ENCODE measurements around the gene SRM.
"Not testable (repeated sequence)": the region's sequence is repeated elsewhere in the genome, so short reads cannot be mapped to it uniquely, and the experiment has no call there.

Gene SRM

DNA sequence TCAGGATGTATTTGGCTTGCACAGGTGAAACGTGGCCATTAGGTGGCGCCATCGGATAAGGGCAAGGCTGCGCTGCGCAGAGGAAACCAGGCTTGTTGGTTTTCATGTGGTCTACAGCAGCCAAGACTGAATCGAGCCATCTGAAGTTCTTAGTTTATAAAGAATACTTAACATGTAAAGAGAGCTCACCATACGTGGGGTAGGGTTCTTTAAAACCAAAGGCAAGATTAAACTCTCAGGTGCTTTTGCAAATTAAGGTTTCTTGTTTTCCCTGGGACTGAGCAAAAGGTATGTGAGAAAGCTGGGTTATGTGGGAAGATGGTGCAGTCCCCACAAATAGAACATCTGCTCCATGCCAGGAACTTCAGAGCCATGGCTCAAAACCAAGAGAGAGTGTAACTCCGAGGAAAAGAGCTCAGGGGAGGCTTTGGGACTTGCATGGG is 22.1 kb downstream of the SRM start:
- Histone ChIP-seq H3K9me3 (ENCODE audit: control insufficient read depth in 2 of 2, low read length in 2 of 2) (no peaks in the 10 kb centered on the region), H3K36me3 (ENCODE audit: control insufficient read depth in 2 of 2, insufficient read depth in 2 of 2, low read length in 2 of 2) (no peaks in the 10 kb centered on the region), H3K4me3 (ENCODE audit: low read length in 2 of 2) (no peak overlapping the region), H3K27ac (ENCODE audit: low read depth in 2 of 2, low read length in 2 of 2) (no peak overlapping the region), H3K9ac (ENCODE audit: low read depth in 1 of 2, low read length in 2 of 2) (no peak overlapping the region), H3K4me1 (ENCODE audit: control insufficient read depth in 2 of 2, insufficient read depth in 2 of 2, low read length in 2 of 2) (no peaks in the 10 kb centered on the region), H3K27me3 (ENCODE audit: control insufficient read depth in 2 of 2, insufficient read depth in 2 of 2, low read length in 2 of 2) (no peaks in the 10 kb centered on the region)

DNA sequence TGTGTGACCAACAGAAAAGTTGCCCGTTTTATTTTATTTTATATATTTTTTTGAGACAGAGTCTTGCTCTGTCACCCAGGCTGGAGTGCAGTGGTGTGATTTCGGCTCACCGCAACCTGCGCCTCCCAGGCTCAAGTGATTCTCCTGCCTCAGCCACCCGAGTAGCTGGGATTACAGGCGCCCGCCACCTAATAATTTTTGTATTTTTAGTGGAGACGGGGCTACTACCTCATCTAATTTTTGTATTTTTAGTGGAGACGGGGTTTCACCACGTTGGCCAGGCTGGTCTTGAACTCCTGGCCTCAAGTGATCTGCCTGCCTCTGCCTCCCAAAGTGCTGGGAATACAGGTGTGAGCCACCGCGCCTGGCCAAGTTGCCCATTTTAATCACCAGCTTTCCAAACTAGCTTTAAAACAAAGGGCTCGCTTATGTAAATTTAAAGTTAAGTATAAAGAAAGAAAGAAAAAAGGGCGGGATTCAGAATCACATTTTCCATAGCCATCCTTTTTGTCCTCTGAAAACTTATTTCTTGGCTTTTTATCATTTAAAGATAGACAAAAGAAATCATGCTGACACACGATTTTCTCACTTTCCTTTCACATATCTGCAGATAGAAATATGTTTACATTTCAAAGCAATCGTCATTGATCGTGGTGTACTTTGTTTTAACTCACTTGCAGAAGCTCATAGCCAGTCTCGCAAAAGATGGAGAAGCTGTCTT is 22.6 kb downstream of the SRM start:
- H3K4me1 ChIP-seq (ENCODE audit: control insufficient read depth in 2 of 2, insufficient read depth in 2 of 2, low read length in 2 of 2); H3K9ac ChIP-seq (ENCODE audit: low read depth in 1 of 2, low read length in 2 of 2); H3K4me3 ChIP-seq (ENCODE audit: low read length in 2 of 2); H3K36me3 ChIP-seq (ENCODE audit: control insufficient read depth in 2 of 2, insufficient read depth in 2 of 2, low read length in 2 of 2); H3K27me3 ChIP-seq (ENCODE audit: control insufficient read depth in 2 of 2, insufficient read depth in 2 of 2, low read length in 2 of 2); H3K9me3 ChIP-seq (ENCODE audit: control insufficient read depth in 2 of 2, low read length in 2 of 2); H3K27ac ChIP-seq (ENCODE audit: low read depth in 2 of 2, low read length in 2 of 2): not testable (repeated sequence)

DNA sequence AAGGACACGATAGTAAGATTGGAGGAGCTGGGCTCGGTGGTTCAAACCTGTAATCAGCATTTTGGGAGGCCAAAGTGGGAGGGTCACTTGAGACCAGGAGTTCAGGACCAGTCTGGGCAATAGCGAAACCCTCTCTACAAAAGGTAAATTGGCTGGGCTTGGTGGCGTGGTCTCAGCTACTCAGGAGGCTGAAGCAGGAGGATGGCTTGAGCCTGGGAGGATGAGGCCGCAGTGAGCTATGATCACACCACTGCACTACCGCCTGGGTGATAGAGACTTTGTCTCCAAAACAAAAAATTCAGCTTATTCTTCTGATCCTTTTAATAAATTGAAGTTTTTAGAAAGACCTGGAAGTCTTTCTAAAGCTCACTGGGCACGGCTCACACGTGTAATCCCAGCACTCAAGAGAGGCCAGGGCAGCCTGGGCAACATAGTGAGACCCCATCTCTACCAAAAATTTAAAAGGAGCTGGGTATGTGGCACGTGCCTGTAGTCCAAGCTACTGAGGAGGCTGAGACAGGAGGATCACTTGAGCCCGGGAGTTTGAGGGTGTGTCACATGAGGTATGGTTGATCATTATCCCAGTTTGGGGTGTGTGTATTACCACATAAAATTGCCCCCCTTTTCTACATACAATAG is 28.1 kb downstream of the SRM start:
- H3K36me3 ChIP-seq (ENCODE audit: control insufficient read depth in 2 of 2, insufficient read depth in 2 of 2, low read length in 2 of 2) = peaks cover 4 to 20% of the 10 kb centered on the region in 2 donors
- no peaks in the 10 kb centered on the region for H3K9me3 ChIP-seq (ENCODE audit: control insufficient read depth in 2 of 2, low read length in 2 of 2)
- no peak overlapping the region for H3K27ac ChIP-seq (ENCODE audit: low read depth in 2 of 2, low read length in 2 of 2)
- H3K27me3 ChIP-seq (ENCODE audit: control insufficient read depth in 2 of 2, insufficient read depth in 2 of 2, low read length in 2 of 2) = no peaks in the 10 kb centered on the region
- H3K9ac ChIP-seq (ENCODE audit: low read depth in 1 of 2, low read length in 2 of 2) = no peak overlapping the region
- no peak overlapping the region for H3K4me3 ChIP-seq (ENCODE audit: low read length in 2 of 2)
- no peaks in the 10 kb centered on the region for H3K4me1 ChIP-seq (ENCODE audit: control insufficient read depth in 2 of 2, insufficient read depth in 2 of 2, low read length in 2 of 2)

DNA sequence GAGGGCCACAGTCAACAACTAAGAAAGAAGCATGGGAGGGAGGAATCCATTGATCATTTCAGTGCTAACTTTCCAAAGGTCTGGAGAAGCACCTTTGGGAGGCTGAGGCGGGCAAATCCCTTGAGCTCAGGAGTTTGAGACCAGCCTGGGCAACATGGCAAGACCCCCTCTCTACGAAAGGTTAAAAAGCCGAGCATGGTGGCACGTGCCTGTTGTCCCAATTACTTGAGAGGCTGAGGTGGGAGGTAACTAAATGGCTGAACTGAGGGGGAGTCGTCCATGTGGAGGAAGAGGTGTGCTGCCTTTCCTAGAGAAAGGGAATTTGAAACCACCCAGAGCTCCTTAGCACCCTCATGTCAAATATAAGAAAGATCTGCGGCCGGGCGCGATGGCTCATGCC is 29.0 kb downstream of the SRM start:
- Histone ChIP-seq H3K4me1 (ENCODE audit: control insufficient read depth in 2 of 2, insufficient read depth in 2 of 2, low read length in 2 of 2) (no peaks in the 10 kb centered on the region), H3K9me3 (ENCODE audit: control insufficient read depth in 2 of 2, low read length in 2 of 2) (no peaks in the 10 kb centered on the region), H3K9ac (ENCODE audit: low read depth in 1 of 2, low read length in 2 of 2) (no peak overlapping the region), H3K27ac (ENCODE audit: low read depth in 2 of 2, low read length in 2 of 2) (no peak overlapping the region), H3K27me3 (ENCODE audit: control insufficient read depth in 2 of 2, insufficient read depth in 2 of 2, low read length in 2 of 2) (no peaks in the 10 kb centered on the region), H3K36me3 (ENCODE audit: control insufficient read depth in 2 of 2, insufficient read depth in 2 of 2, low read length in 2 of 2) (peaks cover 12 to 29% of the 10 kb centered on the region in 2 donors), H3K4me3 (ENCODE audit: low read length in 2 of 2) (no peak overlapping the region)

DNA sequence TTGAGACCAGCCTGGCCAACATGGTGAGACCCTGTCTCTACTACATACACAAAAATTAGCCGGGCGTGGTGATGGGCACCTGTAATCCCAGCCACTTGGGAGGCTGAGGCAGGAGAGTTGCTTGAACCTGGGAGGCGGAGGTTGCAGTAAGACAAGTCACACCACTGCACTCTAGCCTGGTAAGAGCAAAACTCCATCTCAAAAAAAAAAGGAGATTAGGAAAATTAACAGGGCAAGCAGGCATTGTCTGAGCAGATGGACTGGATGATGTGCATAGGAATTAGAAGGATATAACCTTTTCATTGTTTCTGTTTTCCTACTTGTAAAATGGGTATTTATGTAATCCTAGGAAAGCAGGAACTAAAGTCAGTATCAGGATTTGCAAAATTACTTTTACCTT is 31.8 kb downstream of the SRM start:
- Histone ChIP-seq H3K9me3 (ENCODE audit: control insufficient read depth in 2 of 2, low read length in 2 of 2) (no peaks in the 10 kb centered on the region), H3K4me3 (ENCODE audit: low read length in 2 of 2) (no peak overlapping the region), H3K27me3 (ENCODE audit: control insufficient read depth in 2 of 2, insufficient read depth in 2 of 2, low read length in 2 of 2) (no peaks in the 10 kb centered on the region), H3K4me1 (ENCODE audit: control insufficient read depth in 2 of 2, insufficient read depth in 2 of 2, low read length in 2 of 2) (no peaks in the 10 kb centered on the region), H3K9ac (ENCODE audit: low read depth in 1 of 2, low read length in 2 of 2) (no peak overlapping the region), H3K27ac (ENCODE audit: low read depth in 2 of 2, low read length in 2 of 2) (no peak overlapping the region), H3K36me3 (ENCODE audit: control insufficient read depth in 2 of 2, insufficient read depth in 2 of 2, low read length in 2 of 2) (peaks cover 37 to 52% of the 10 kb centered on the region in 2 donors)

DNA sequence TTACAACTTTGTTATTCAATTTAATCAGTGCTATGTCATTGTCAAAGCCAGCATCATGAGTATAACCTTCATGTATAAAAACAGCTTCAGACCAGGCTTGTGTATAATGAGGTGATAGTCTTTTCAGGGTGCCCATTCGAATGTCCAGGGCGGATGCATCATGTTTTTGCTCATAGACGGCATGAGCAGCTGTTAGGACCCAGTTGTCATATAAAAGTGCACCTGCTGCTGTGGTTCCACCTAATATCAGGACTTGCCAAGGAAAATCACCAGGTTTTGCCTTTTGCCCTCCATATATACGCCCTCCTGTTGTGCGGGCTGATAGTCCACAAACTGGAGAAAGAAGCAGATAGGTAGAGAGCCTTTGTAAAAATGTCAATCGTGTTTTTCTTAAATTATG is 32.5 kb downstream of the SRM start:
- Histone ChIP-seq H3K27me3 (ENCODE audit: control insufficient read depth in 2 of 2, insufficient read depth in 2 of 2, low read length in 2 of 2) (no peaks in the 10 kb centered on the region), H3K4me3 (ENCODE audit: low read length in 2 of 2) (no peak overlapping the region), H3K27ac (ENCODE audit: low read depth in 2 of 2, low read length in 2 of 2) (no peak overlapping the region), H3K4me1 (ENCODE audit: control insufficient read depth in 2 of 2, insufficient read depth in 2 of 2, low read length in 2 of 2) (no peaks in the 10 kb centered on the region), H3K9ac (ENCODE audit: low read depth in 1 of 2, low read length in 2 of 2) (no peak overlapping the region), H3K36me3 (ENCODE audit: control insufficient read depth in 2 of 2, insufficient read depth in 2 of 2, low read length in 2 of 2) (peaks cover 39 to 56% of the 10 kb centered on the region in 2 donors), H3K9me3 (ENCODE audit: control insufficient read depth in 2 of 2, low read length in 2 of 2) (no peaks in the 10 kb centered on the region)

DNA sequence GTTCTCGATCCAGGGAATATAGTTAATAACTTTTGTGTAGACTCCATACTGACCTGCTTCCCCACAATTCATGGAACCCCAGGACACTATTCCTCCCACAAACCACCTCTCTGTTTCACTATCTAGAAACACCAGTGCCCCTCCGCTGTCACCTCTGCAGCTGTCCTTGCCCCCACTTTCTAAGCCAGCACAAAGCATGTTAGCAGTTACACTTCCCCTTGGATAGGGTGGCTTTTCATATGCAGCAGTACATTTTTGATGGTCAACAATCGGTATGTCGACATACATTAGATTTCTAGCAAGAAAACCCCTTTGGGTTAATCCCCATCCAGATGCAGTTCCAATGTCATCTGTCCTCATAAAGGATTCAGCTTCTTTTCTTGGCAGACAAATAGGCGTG is 32.9 kb downstream of the SRM start:
- no peak overlapping the region for H3K9ac ChIP-seq (ENCODE audit: low read depth in 1 of 2, low read length in 2 of 2)
- no peaks in the 10 kb centered on the region for H3K9me3 ChIP-seq (ENCODE audit: control insufficient read depth in 2 of 2, low read length in 2 of 2)
- no peak overlapping the region for H3K27ac ChIP-seq (ENCODE audit: low read depth in 2 of 2, low read length in 2 of 2)
- no peak overlapping the region for H3K4me3 ChIP-seq (ENCODE audit: low read length in 2 of 2)
- H3K36me3 ChIP-seq (ENCODE audit: control insufficient read depth in 2 of 2, insufficient read depth in 2 of 2, low read length in 2 of 2) = peaks cover 43 to 60% of the 10 kb centered on the region in 2 donors
- H3K27me3 ChIP-seq (ENCODE audit: control insufficient read depth in 2 of 2, insufficient read depth in 2 of 2, low read length in 2 of 2) = no peaks in the 10 kb centered on the region
- H3K4me1 ChIP-seq (ENCODE audit: control insufficient read depth in 2 of 2, insufficient read depth in 2 of 2, low read length in 2 of 2) = no peaks in the 10 kb centered on the region

DNA sequence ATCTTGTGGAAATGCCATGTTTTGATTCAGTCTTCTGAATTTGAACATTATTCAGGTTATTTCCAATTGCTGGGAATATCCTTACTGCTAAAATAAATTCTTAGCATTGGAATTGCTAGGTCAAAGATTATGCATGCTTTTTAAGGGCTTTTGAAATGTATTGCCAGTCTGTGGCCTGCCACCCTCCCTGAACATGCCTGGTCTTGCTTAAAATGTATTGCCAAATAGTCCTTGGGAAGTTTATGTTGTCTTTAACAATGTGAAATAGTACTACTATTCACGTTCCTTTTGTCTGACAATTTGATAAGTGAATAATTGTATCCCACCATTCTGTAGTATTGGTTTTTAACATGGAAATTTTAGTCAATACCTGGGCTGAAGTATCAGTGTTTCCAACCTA is 33.8 kb downstream of the SRM start:
- no peak overlapping the region for H3K27ac ChIP-seq (ENCODE audit: low read depth in 2 of 2, low read length in 2 of 2)
- H3K9ac ChIP-seq (ENCODE audit: low read depth in 1 of 2, low read length in 2 of 2) = no peak overlapping the region
- H3K36me3 ChIP-seq (ENCODE audit: control insufficient read depth in 2 of 2, insufficient read depth in 2 of 2, low read length in 2 of 2) = peaks cover 52 to 69% of the 10 kb centered on the region in 2 donors
- H3K4me1 ChIP-seq (ENCODE audit: control insufficient read depth in 2 of 2, insufficient read depth in 2 of 2, low read length in 2 of 2) = no peaks in the 10 kb centered on the region
- H3K27me3 ChIP-seq (ENCODE audit: control insufficient read depth in 2 of 2, insufficient read depth in 2 of 2, low read length in 2 of 2) = no peaks in the 10 kb centered on the region
- no peaks in the 10 kb centered on the region for H3K9me3 ChIP-seq (ENCODE audit: control insufficient read depth in 2 of 2, low read length in 2 of 2)
- no peak overlapping the region for H3K4me3 ChIP-seq (ENCODE audit: low read length in 2 of 2)

DNA sequence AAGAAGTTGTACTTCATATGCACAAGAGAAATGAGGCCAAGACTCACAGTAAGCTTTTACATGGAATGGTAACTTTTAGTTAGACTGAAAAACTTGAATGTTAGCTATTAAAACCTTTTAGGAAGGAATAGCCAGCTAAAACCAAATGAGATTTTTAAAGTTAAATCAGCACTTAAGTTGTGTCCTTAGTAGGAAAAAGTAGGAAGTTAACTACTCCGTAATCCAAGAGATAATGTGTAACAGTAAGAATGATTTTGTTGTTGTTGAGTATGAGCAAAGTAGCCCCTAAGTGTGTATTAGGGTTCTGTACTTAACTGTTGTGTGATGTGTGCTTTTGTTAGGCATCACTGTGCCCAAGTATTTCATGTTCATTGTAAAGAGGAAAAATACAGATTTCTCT is 34.2 kb downstream of the SRM start:
- Histone ChIP-seq H3K27ac (ENCODE audit: low read depth in 2 of 2, low read length in 2 of 2) (no peak overlapping the region), H3K9ac (ENCODE audit: low read depth in 1 of 2, low read length in 2 of 2) (no peak overlapping the region), H3K36me3 (ENCODE audit: control insufficient read depth in 2 of 2, insufficient read depth in 2 of 2, low read length in 2 of 2) (peaks cover 56 to 71% of the 10 kb centered on the region in 2 donors), H3K27me3 (ENCODE audit: control insufficient read depth in 2 of 2, insufficient read depth in 2 of 2, low read length in 2 of 2) (no peaks in the 10 kb centered on the region), H3K9me3 (ENCODE audit: control insufficient read depth in 2 of 2, low read length in 2 of 2) (no peaks in the 10 kb centered on the region), H3K4me3 (ENCODE audit: low read length in 2 of 2) (no peak overlapping the region), H3K4me1 (ENCODE audit: control insufficient read depth in 2 of 2, insufficient read depth in 2 of 2, low read length in 2 of 2) (no peaks in the 10 kb centered on the region)

DNA sequence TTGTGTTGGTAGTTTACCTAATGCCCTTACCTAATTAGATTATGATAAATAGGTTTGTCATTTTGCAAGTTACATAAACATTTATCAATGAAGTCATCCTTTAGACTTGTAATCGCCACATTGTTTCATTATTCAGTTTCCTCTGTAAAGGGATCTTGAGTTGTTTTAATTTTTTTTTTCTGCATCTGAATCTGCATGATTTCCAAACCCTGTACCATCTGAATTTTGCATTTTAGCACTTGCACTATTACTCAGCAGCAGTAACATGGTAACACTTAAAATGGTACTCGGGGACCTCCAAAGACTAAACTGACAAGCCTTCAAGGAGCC is 35.0 kb downstream of the SRM start:
- Histone ChIP-seq H3K9ac (ENCODE audit: low read depth in 1 of 2, low read length in 2 of 2) (no peak overlapping the region), H3K4me1 (ENCODE audit: control insufficient read depth in 2 of 2, insufficient read depth in 2 of 2, low read length in 2 of 2) (no peaks in the 10 kb centered on the region), H3K27ac (ENCODE audit: low read depth in 2 of 2, low read length in 2 of 2) (no peak overlapping the region), H3K36me3 (ENCODE audit: control insufficient read depth in 2 of 2, insufficient read depth in 2 of 2, low read length in 2 of 2) (peaks cover 60 to 70% of the 10 kb centered on the region in 2 donors), H3K27me3 (ENCODE audit: control insufficient read depth in 2 of 2, insufficient read depth in 2 of 2, low read length in 2 of 2) (no peaks in the 10 kb centered on the region), H3K4me3 (ENCODE audit: low read length in 2 of 2) (no peak overlapping the region), H3K9me3 (ENCODE audit: control insufficient read depth in 2 of 2, low read length in 2 of 2) (no peaks in the 10 kb centered on the region)
